ENCODE results near the gene F2RL3. TPM values are rescaled to one million over a fixed set of nuclear protein-coding genes. Genes with fewer than 3 reads are reported as not detected.

The F2RL3 gene
- total RNA-seq, 2 experiments from 2014 or later = not detected

GRCh38 chr19:16922949-16923348 lies 34.1 kb downstream of the F2RL3 start:
- Mint-ChIP-seq H3K27me3 (peaks cover 17% of the 10 kb centered on the region), H3K9me3 (peaks cover 8% of the 10 kb centered on the region), H3K27ac (no peak overlapping the region), H3K4me3 (no peak overlapping the region), H3K36me3 (ENCODE audit: low read depth) (no peaks in the 10 kb centered on the region), H3K4me1 (ENCODE audit: low read depth) (no peaks in the 10 kb centered on the region)
- ChIA-PET CTCF (no interaction called here), POLR2A (no interaction called here)
- no peak overlapping the region for H3K4me3 ChIP-seq (ENCODE audit: low read length)
- DNase-seq (no peak), ATAC-seq (ENCODE audit: poor library complexity) (no peak)
- intact Hi-C loops (cut with DNase I, micrococcal nuclease) = no loop called here
- no peaks in the 10 kb centered on the region for H3K4me1 ChIP-seq (ENCODE audit: insufficient read depth, low read length)
- H3K27me3 ChIP-seq (ENCODE audit: control insufficient read depth in 1 of 2, insufficient read depth in 2 of 2, low read length in 2 of 2) = no peaks in the 10 kb centered on the region
- H3K27ac ChIP-seq (ENCODE audit: low read depth in 1 of 2, low read length in 2 of 2) = no peak overlapping the region
- TF ChIP-seq CTCF (IDR thresholded peaks at IDR 0.05) = no peak
- peaks cover 6 to 29% of the 10 kb centered on the region in 2 experiments for H3K9me3 ChIP-seq (ENCODE audit: control insufficient read depth in 1 of 2, insufficient read depth in 1 of 2, low read length in 2 of 2)
- no peaks in the 10 kb centered on the region for H3K36me3 ChIP-seq (ENCODE audit: insufficient read depth, low read length)

- CTCF ChIA-PET = no interaction called here
- Histone ChIP-seq H3K4me3 (ENCODE audit: low read length) (no peak overlapping the region), H3K36me3 (ENCODE audit: insufficient read depth, low read length) (no peaks in the 10 kb centered on the region), H3K27ac (ENCODE audit: low read depth in 1 of 2, low read length in 2 of 2) (no peak overlapping the region), H3K27me3 (ENCODE audit: control insufficient read depth in 1 of 2, insufficient read depth in 2 of 2, low read length in 2 of 2) (no peaks in the 10 kb centered on the region), H3K9me3 (ENCODE audit: control insufficient read depth in 1 of 2, insufficient read depth in 1 of 2, low read length in 2 of 2) (peaks cover 6 to 50% of the 10 kb centered on the region in 2 experiments), H3K4me1 (ENCODE audit: insufficient read depth, low read length) (no peaks in the 10 kb centered on the region)
- Mint-ChIP-seq H3K36me3 (ENCODE audit: low read depth) (no peaks in the 10 kb centered on the region), H3K27me3 (peaks cover 22% of the 10 kb centered on the region), H3K4me3 (no peak overlapping the region), H3K27ac (no peak overlapping the region), H3K4me1 (ENCODE audit: low read depth) (no peaks in the 10 kb centered on the region), H3K9me3 (peaks cover 10% of the 10 kb centered on the region)
- DNase-seq (no peak), ATAC-seq (ENCODE audit: poor library complexity) (no peak)
- intact Hi-C loops (cut with DNase I, micrococcal nuclease) = no loop called here
- POLR2A ChIA-PET = no interaction called here
- TF ChIP-seq CTCF (IDR thresholded peaks at IDR 0.05) = no peak
Measured at GRCh38 chr19:16927883-16928282, 39.1 kb downstream of the F2RL3 start.

- no peaks in the 10 kb centered on the region for H3K27me3 ChIP-seq (ENCODE audit: control insufficient read depth in 1 of 2, insufficient read depth in 2 of 2, low read length in 2 of 2)
- no peak overlapping the region for H3K27ac ChIP-seq (ENCODE audit: low read depth in 1 of 2, low read length in 2 of 2)
- H3K36me3 ChIP-seq (ENCODE audit: insufficient read depth, low read length) = no peaks in the 10 kb centered on the region
- H3K27me3 Mint-ChIP-seq = peaks cover 22% of the 10 kb centered on the region
- DNase-seq (no peak), ATAC-seq (ENCODE audit: poor library complexity) (no peak)
- H3K4me3 ChIP-seq (ENCODE audit: low read length) = no peak overlapping the region
- intact Hi-C loops (cut with DNase I, micrococcal nuclease) = no loop called here
- no peaks in the 10 kb centered on the region for H3K4me1 ChIP-seq (ENCODE audit: insufficient read depth, low read length)
- peaks cover 7 to 47% of the 10 kb centered on the region in 2 experiments for H3K9me3 ChIP-seq (ENCODE audit: control insufficient read depth in 1 of 2, insufficient read depth in 1 of 2, low read length in 2 of 2)
- H3K4me1 Mint-ChIP-seq (ENCODE audit: low read depth) = no peaks in the 10 kb centered on the region
- no peak overlapping the region for H3K27ac Mint-ChIP-seq
- H3K4me3 Mint-ChIP-seq = no peak overlapping the region
- no peaks in the 10 kb centered on the region for H3K36me3 Mint-ChIP-seq (ENCODE audit: low read depth)
- H3K9me3 Mint-ChIP-seq = peaks cover 11% of the 10 kb centered on the region
- TF ChIP-seq CTCF (IDR thresholded peaks at IDR 0.05) = no peak
- CTCF ChIA-PET = no interaction called here
- POLR2A ChIA-PET = no interaction called here
Measured at GRCh38 chr19:16928351-16928750, 39.6 kb downstream of the F2RL3 start.
